SJCRH30 (cell line): Measurements from ENCODE around the gene PRRC2A. TPM values are rescaled to one million over a fixed set of nuclear protein-coding genes. Genes with fewer than 3 reads are reported as not detected.

ENCODE experiments used
- DNase-seq, 2 experiments: peaks; one replicate each; pipeline ENCODE4 v3.0.0-alpha.2; 2015 to 2020
- H3K27ac ChIP-seq: fragments of 250-450 bp; sonication (Bioruptor Pico); 2 replicates; pipeline ENCODE4 v1.5.1; 2020; ENCODE audit warnings: mild to moderate bottlenecking, moderate library complexity
- H3K27me3 ChIP-seq: fragments of 250-450 bp; sonication (Bioruptor Pico); 2 replicates; pipeline ENCODE4 v1.5.1; 2020; ENCODE audit warnings: mild to moderate bottlenecking, moderate library complexity
- H3K36me3 ChIP-seq: fragments of 250-450 bp; sonication (Bioruptor Pico); 2 replicates; pipeline ENCODE4 v1.5.1; 2020; ENCODE audit warnings: mild to moderate bottlenecking, moderate library complexity
- H3K4me1 ChIP-seq: fragments of 250-450 bp; sonication (Bioruptor Pico); 2 replicates; pipeline ENCODE4 v1.5.1; 2020; ENCODE audit warnings: mild to moderate bottlenecking, moderate library complexity
- H3K4me3 ChIP-seq: fragments of 250-450 bp; sonication (Bioruptor Pico); 2 replicates; pipeline ENCODE4 v1.5.1; 2020; ENCODE audit warnings: mild to moderate bottlenecking, moderate library complexity
- H3K9me3 ChIP-seq: fragments of 250-450 bp; sonication (Bioruptor Pico); replicated peaks from 2 replicates; pipeline ENCODE4 v1.5.1; 2020; ENCODE audit warnings: mild to moderate bottlenecking, moderate library complexity
- total RNA-seq: library from RNA; depleted of rRNA; stranded (reverse); fragments of >200 nt; shearing (Covaris generic); gene quantifications from 2 replicates; pipeline ENCODE4 v1.2.3, GENCODE V29; 2014

The PRRC2A gene
- total RNA-seq, 1 experiment from 2014 or later: 109 TPM

DNA sequence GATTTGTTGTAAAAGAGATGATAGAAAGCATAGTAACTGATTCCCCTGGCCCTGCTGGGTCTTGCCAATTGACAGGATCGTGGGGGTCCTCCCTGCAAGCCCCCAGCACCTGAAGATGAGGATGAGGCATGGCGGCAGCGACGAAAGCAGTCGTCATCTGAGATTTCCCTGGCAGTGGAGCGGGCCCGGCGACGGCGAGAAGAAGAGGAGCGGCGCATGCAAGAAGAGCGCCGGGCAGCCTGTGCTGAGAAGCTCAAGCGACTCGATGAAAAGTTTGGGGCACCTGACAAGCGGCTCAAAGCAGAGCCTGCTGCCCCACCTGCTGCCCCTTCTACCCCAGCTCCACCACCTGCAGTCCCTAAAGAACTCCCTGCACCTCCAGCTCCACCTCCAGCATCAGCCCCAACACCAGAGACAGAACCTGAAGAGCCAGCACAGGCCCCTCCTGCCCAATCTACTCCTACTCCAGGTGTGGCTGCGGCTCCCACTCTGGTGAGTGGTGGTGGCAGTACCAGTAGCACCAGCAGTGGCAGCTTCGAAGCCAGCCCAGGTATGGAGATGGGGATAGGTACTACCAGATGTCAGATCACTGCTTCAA, 7.3 kb downstream of the PRRC2A start:
- no peaks in the 10 kb centered on the region for H3K27me3 ChIP-seq
- no peak overlapping the region for H3K27ac ChIP-seq
- no peak for DNase-seq
- no peak overlapping the region for H3K4me3 ChIP-seq
- H3K4me1 ChIP-seq: no peaks in the 10 kb centered on the region
- H3K36me3 ChIP-seq: peaks cover 96% of the 10 kb centered on the region
- H3K9me3 ChIP-seq: no peaks in the 10 kb centered on the region

DNA sequence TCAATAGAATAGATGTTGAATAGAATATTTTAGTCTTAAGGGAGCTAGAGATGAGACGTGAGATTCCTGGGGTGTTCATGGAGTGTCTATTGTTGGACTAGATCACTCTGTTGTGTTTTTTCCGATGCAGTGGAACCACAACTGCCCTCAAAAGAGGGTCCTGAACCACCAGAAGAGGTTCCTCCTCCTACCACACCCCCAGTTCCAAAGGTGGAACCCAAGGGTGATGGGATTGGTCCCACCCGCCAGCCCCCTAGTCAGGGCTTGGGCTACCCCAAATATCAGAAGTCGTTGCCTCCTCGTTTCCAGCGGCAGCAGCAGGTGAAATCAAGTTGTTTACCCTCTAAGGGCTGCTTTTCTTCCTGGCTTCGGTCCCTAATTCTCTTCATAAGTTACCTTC, 8.5 kb downstream of the PRRC2A start:
- Histone ChIP-seq H3K4me1 (no peaks in the 10 kb centered on the region), H3K27me3 (no peaks in the 10 kb centered on the region), H3K4me3 (no peak overlapping the region), H3K27ac (no peak overlapping the region), H3K9me3 (no peaks in the 10 kb centered on the region), H3K36me3 (peaks cover 93% of the 10 kb centered on the region)
- DNase-seq: no peak

DNA sequence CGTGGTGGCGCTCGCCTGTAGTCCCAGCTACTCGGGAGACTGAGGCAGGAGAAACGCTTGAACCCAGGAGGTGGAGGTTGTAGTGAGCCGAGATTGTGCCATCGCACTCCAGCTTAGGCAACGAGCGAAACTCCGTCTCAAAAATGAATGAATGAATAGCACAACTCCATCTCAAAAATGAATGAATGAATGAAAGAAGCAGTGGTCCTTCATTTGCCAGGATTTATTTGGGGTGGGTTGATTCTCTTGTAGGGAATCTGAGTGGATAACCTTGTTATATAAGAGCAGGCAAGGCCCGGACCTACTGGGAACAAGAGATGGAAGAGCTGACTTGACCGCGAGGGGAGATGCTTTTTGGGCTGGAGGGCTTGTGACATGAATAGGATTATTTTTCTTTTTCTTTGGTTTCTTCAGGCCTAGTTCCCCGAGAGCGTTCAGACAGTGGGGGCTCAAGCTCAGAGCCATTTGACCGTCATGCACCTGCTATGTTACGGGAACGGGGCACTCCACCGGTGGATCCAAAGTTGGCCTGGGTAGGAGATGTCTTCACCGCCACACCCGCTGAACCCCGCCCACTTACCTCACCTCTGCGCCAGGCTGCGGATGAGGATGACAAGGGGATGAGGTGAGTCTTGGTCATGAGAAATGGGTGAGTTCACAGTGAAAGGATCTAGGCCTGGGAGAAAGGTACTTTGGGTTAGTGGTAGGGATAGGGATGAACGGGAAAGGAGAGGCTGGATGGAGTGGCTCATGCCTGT, 9.8 kb downstream of the PRRC2A start:
- no peak overlapping the region for H3K4me3 ChIP-seq
- DNase-seq: no peak
- peaks cover 93% of the 10 kb centered on the region for H3K36me3 ChIP-seq
- no peak overlapping the region for H3K27ac ChIP-seq
- H3K9me3 ChIP-seq: no peaks in the 10 kb centered on the region
- H3K4me1 ChIP-seq: no peaks in the 10 kb centered on the region
- no peaks in the 10 kb centered on the region for H3K27me3 ChIP-seq

DNA sequence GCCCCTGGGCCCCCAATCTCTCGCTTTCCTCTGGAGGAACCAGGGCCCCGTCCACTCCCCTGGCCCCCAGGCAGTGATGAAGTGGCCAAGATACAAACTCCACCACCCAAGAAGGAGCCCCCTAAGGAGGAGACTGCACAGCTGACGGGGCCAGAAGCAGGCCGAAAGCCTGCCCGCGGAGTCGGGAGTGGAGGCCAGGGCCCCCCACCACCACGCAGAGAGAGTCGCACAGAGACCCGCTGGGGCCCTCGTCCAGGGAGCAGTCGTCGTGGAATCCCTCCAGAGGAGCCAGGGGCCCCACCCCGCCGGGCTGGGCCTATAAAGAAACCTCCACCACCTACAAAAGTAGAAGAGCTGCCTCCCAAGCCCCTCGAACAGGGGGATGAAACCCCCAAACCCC, 10.7 kb downstream of the PRRC2A start:
- Histone ChIP-seq H3K9me3 (no peaks in the 10 kb centered on the region), H3K4me3 (no peak overlapping the region), H3K36me3 (peaks cover 93% of the 10 kb centered on the region), H3K27me3 (no peaks in the 10 kb centered on the region), H3K27ac (no peak overlapping the region), H3K4me1 (no peaks in the 10 kb centered on the region)
- DNase-seq: no peak

DNA sequence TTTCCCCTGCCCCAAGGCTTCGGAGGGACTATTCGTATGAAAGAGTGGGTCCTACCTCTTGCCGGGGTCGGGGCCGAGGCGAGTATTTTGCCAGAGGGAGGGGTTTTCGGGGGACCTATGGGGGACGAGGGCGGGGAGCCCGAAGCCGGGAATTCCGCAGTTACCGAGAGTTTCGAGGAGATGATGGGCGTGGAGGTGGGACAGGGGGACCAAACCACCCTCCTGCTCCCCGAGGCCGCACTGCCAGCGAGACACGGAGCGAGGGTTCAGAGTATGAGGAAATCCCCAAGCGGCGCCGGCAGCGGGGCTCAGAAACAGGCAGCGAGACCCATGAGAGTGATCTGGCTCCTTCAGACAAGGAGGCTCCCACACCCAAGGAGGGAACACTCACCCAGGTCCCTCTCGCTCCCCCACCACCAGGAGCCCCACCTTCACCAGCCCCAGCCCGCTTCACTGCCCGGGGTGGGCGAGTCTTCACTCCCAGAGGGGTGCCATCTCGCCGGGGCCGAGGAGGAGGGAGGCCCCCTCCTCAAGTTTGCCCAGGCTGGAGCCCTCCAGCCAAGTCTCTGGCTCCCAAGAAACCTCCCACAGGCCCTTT, 11.3 kb downstream of the PRRC2A start:
- peaks cover 93% of the 10 kb centered on the region for H3K36me3 ChIP-seq
- no peaks in the 10 kb centered on the region for H3K27me3 ChIP-seq
- no peaks in the 10 kb centered on the region for H3K4me1 ChIP-seq
- no peaks in the 10 kb centered on the region for H3K9me3 ChIP-seq
- DNase-seq: no peak
- H3K27ac ChIP-seq: no peak overlapping the region
- no peak overlapping the region for H3K4me3 ChIP-seq

DNA sequence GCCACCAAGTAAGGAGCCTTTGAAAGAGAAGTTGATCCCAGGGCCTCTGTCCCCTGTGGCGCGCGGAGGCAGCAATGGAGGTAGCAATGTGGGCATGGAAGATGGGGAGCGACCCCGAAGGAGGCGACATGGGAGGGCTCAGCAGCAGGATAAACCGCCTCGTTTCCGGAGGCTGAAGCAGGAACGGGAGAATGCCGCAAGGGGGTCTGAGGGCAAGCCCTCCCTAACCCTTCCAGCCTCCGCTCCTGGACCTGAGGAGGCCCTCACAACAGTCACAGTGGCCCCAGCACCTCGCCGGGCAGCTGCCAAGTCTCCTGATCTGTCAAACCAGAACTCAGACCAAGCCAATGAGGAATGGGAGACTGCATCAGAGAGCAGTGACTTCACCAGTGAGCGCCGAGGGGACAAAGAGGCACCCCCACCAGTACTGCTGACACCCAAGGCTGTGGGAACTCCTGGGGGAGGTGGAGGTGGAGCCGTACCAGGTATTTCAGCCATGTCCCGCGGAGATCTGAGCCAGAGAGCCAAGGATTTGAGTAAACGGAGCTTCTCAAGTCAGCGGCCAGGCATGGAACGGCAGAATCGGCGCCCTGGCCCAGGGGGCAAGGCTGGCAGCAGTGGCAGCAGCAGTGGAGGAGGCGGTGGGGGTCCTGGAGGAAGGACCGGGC, 11.9 kb downstream of the PRRC2A start:
- no peak overlapping the region for H3K27ac ChIP-seq

DNA sequence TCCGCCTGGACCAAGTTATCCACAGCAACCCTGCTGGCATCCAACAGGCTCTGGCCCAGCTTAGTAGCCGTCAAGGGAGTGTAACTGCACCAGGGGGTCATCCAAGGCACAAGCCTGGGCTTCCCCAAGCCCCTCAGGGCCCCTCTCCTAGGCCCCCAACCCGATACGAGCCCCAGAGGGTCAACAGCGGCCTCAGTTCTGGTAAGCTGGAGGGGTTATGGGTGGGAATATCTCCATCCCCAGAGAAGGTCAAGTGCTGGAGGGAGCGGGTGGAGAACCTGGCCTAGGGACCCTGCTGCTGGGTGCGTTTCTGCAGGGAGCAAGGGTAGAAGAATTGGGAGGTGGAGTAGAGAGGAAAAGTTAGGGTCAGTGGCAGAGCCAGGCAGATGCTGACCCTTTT, 12.9 kb downstream of the PRRC2A start:
- Histone ChIP-seq H3K4me3 (no peak overlapping the region), H3K4me1 (no peaks in the 10 kb centered on the region), H3K27ac (no peak overlapping the region), H3K36me3 (peaks cover 91% of the 10 kb centered on the region), H3K27me3 (no peaks in the 10 kb centered on the region), H3K9me3 (no peaks in the 10 kb centered on the region)
- no peak for DNase-seq

More for the DNA sequence above, 11.9 kb downstream of the PRRC2A start:
- Histone ChIP-seq H3K27me3 (no peaks in the 10 kb centered on the region), H3K9me3 (no peaks in the 10 kb centered on the region), H3K4me1 (no peaks in the 10 kb centered on the region), H3K4me3 (no peak overlapping the region), H3K36me3 (peaks cover 92% of the 10 kb centered on the region)
- DNase-seq: no peak

DNA sequence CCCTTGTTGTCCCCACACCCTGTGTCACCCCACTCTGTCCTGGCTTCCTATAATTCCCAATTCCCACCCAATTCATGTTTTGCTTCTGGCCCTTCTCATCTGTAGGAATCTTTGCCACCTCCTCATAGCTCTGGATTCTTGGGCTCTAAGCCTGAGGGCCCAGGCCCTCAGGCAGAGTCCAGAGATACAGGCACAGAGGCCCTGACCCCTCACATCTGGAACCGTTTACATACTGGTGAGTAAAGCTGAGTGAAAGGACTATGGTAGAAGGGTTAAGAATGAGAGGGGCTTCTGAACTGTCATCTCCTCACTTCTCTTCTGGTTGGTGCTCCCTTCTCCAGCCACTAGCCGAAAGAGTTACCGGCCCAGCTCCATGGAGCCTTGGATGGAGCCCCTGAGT, 13.6 kb downstream of the PRRC2A start:
- Histone ChIP-seq H3K27ac (no peak overlapping the region), H3K9me3 (no peaks in the 10 kb centered on the region), H3K4me1 (no peaks in the 10 kb centered on the region), H3K4me3 (no peak overlapping the region), H3K36me3 (peaks cover 91% of the 10 kb centered on the region), H3K27me3 (no peaks in the 10 kb centered on the region)
- DNase-seq: no peak

DNA sequence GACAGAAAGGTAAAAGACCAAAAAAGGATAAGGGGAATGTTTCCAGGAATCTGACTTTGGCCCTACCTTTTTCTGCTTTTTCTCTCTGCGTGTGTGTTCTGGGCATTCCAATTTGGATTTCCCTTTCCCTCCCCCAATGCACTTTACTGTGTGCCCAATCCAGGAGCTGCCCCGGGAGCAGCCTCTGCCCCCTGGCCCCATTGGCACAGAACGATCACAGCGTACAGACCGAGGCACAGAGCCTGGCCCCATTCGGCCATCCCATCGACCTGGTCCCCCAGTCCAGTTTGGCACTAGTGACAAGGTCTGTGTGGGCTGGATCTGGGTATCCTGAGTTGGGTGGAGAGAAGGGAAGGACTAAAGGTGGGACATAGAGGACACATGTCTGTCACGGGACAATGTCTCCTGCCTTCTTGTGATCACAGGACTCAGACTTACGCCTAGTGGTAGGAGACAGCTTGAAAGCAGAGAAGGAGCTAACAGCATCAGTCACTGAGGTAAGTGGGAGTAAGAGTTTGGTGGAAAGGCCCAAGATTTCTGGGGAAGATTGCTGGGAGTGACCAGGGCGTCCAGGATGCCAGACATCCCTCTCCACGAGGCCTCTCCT, 14.6 kb downstream of the PRRC2A start:
- DNase-seq: no peak

DNA sequence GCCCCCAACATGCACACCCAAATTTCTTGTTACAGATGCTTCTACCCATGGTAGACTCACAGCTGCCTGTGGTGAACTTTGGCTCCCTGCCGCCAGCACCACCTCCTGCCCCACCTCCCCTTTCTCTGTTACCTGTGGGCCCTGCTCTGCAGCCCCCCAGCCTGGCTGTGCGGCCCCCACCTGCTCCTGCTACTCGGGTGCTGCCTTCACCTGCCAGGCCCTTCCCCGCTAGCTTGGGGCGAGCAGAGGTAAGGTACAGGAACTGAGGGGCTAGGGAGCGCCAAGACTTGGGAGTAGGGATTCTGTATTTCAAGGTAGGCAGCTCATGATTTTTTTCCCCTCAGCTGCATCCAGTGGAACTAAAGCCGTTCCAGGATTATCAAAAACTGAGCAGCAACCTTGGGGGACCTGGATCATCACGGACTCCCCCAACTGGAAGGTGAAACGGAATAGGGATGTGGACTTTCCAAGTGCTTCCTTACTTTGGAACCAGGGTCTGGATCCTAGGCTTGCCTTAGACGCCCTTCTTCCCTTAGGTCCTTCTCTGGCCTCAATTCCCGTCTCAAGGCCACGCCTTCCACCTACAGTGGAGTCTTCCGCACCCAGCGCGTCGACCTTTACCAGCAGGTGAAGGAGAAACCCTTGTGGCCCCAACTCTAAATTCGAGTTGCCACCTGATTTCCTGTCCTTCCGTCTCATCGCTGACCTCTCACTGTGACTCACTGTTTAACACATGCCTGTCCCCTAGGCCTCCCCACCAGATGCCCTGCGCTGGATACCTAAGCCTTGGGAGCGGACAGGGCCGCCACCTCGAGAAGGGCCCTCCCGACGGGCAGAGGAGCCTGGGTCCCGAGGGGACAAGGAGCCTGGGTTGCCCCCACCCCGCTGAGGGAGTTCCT, 16.4 kb downstream of the PRRC2A start:
- no peak for DNase-seq
- no peaks in the 10 kb centered on the region for H3K27me3 ChIP-seq
- H3K36me3 ChIP-seq: peaks cover 93% of the 10 kb centered on the region

More for the DNA sequence above, 14.6 kb downstream of the PRRC2A start:
- Histone ChIP-seq H3K4me1 (no peaks in the 10 kb centered on the region), H3K27ac (no peak overlapping the region), H3K9me3 (no peaks in the 10 kb centered on the region), H3K27me3 (no peaks in the 10 kb centered on the region), H3K36me3 (peaks cover 94% of the 10 kb centered on the region), H3K4me3 (no peak overlapping the region)

DNA sequence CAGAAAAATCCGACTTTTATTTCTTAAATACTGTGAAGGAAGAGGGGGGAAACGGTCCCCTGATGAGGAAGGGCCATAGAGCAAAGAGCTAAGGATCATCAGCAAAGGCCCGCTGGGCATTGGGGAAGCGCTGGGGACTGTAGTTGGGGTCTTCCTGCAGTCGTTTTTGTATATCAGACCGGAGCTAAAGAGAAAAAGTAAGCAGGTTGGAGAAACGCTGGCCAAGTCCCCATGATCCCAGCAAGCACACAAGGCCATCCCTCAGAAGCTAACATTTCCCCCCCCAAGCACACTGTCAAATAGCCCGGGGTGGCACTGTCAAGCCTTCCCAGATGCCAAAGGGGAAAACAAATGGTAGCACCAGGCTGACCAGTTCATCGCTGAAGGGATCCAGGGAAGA, 18.5 kb downstream of the PRRC2A start:
- no peak overlapping the region for H3K4me3 ChIP-seq

More for the DNA sequence above, 16.4 kb downstream of the PRRC2A start:
- Histone ChIP-seq H3K9me3 (no peaks in the 10 kb centered on the region), H3K4me1 (no peaks in the 10 kb centered on the region), H3K4me3 (no peak overlapping the region), H3K27ac (no peak overlapping the region)

DNA sequence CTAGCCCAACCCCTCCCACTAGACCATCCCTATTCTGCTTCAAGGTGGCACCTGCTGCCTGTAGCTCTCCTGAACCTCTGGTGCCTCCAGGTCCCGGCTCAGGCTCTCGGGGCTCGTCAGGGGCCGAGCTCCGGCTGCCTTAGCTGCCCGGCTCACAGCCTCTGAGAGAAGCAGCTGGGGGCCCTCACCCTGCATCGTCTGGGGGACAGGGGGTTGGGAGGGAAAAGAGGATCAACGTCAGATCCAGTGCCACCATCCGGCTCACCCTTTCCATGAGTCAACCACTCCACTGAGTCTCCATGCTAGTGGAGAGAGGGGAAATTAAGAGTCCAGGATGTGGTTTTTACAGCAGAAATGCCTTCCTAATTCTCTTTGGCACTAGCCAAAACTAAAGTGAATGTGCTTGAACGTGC, 18.9 kb downstream of the PRRC2A start:
- Histone ChIP-seq H3K4me3 (no peak overlapping the region), H3K4me1 (no peaks in the 10 kb centered on the region), H3K36me3 (peaks cover 81% of the 10 kb centered on the region), H3K27me3 (no peaks in the 10 kb centered on the region), H3K9me3 (no peaks in the 10 kb centered on the region), H3K27ac (no peak overlapping the region)
- no peak for DNase-seq

More for the DNA sequence above, 18.5 kb downstream of the PRRC2A start:
- Histone ChIP-seq H3K4me1 (no peaks in the 10 kb centered on the region), H3K9me3 (no peaks in the 10 kb centered on the region), H3K36me3 (peaks cover 84% of the 10 kb centered on the region), H3K27ac (no peak overlapping the region), H3K27me3 (no peaks in the 10 kb centered on the region)
- no peak for DNase-seq

DNA sequence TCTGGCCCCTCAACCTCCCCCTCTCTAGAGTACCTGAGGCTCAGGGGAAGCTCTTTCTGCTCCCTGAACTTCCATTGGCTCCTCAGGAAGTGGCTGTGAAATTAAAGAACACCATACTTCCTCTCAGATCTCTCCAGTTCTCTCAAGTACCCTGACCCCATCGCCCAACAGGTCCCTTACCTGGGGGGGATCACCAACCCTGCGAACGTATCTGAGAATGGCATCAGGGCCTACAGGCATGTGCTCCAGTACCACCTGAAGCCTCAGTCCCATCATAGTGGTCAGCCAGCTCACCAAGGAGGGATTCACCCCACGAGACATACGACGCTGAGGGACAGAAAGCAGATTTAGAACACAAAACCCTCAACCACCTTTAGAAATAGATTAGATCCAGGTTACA, 20.1 kb downstream of the PRRC2A start:
- DNase-seq: no peak
- H3K9me3 ChIP-seq: no peaks in the 10 kb centered on the region
- H3K27me3 ChIP-seq: no peaks in the 10 kb centered on the region
- no peak overlapping the region for H3K4me3 ChIP-seq
- H3K36me3 ChIP-seq: peaks cover 77% of the 10 kb centered on the region
- no peak overlapping the region for H3K27ac ChIP-seq
- no peaks in the 10 kb centered on the region for H3K4me1 ChIP-seq

DNA sequence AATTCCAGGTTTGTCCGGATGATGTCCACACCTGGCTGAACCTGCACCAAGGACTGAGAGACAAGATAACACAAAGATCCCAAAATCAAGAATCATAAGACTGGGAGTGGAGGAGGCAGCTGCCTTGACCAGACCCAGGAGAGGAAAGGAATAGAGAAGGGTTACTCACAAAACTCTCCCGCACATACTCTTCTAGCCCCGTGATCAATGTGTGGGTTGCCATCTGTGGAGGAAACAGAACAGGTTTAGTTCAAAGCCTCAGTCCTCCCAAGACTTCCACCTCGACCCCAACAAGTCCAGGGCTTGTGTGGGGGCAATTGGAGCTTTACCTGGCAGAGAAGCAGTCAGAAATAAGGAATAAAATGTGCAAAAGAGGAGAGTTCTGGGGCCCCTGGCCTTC, 20.9 kb downstream of the PRRC2A start:
- Histone ChIP-seq H3K27ac (no peak overlapping the region), H3K9me3 (no peaks in the 10 kb centered on the region), H3K27me3 (no peaks in the 10 kb centered on the region), H3K36me3 (peaks cover 70% of the 10 kb centered on the region), H3K4me1 (no peaks in the 10 kb centered on the region), H3K4me3 (no peak overlapping the region)
- no peak for DNase-seq
